ENCODE data around the gene STPG2. TPM values are rescaled to one million over a fixed set of nuclear protein-coding genes. Genes with fewer than 3 reads are reported as not detected.

Gene STPG2
- total RNA-seq, 4 donors from 2014 or later: 0.31 TPM; not detected in 3

DNA sequence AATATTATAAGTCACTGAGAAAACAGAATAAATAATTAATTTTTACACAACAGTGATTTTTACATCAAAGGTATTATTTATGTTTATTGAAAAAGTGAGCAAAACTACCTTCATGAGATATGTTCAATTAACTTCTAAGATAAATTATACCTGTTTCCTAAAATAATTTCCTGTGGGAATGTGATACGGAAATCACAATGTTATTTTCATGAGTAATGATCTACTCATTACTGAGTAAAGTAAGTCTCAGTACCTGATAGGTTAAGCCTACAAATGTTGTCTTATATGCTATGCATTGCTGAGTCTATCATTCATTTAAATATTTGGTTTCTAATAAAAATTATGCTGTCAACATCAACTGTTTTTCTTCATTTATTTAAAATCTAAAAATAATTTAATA, 324.0 kb downstream of the STPG2 start:
- Histone ChIP-seq H3K27me3 (no peaks in the 10 kb centered on the region), H3K9me3 (no peaks in the 10 kb centered on the region), H3K27ac (no peak overlapping the region), H3K4me1 (no peaks in the 10 kb centered on the region), H3K4me3 (no peak overlapping the region), H3K36me3 (no peaks in the 10 kb centered on the region)
- TF ChIP-seq, protein P1, sequence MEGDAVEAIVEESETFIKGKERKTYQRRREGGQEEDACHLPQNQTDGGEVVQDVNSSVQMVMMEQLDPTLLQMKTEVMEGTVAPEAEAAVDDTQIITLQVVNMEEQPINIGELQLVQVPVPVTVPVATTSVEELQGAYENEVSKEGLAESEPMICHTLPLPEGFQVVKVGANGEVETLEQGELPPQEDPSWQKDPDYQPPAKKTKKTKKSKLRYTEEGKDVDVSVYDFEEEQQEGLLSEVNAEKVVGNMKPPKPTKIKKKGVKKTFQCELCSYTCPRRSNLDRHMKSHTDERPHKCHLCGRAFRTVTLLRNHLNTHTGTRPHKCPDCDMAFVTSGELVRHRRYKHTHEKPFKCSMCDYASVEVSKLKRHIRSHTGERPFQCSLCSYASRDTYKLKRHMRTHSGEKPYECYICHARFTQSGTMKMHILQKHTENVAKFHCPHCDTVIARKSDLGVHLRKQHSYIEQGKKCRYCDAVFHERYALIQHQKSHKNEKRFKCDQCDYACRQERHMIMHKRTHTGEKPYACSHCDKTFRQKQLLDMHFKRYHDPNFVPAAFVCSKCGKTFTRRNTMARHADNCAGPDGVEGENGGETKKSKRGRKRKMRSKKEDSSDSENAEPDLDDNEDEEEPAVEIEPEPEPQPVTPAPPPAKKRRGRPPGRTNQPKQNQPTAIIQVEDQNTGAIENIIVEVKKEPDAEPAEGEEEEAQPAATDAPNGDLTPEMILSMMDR (IDR thresholded peaks at IDR 0.05): no peak
- no peak for TF ChIP-seq POLR2A (IDR thresholded peaks at IDR 0.05)
- no peak for DNase-seq
- intact Hi-C loops (cut with DNase I): no loop called here
- 46 to 70% methylated on average over 1 of the region's 1 CpG for WGBS, 2 donors

DNA sequence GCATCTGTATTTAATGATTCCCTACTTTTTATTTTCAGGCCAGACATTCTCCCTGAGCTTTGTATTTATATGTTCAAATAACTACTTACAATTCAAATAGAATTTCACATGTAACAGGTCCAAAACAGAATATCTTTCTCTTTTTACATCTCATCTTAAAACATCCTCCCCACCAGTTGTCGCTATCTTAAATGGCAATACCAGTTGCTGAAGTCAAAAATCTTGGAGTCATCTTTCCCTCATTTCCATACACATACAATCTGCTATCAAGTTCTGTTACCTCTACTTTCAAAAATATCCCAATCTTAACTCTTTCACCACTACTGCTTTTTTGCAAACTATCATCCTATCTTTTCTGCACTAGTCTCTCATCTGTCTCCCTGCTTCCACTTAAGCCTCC, 330.5 kb downstream of the STPG2 start:
- Histone ChIP-seq H3K4me1 (no peaks in the 10 kb centered on the region), H3K36me3 (no peaks in the 10 kb centered on the region), H3K27ac (no peak overlapping the region), H3K4me3 (no peak overlapping the region), H3K27me3 (no peaks in the 10 kb centered on the region), H3K9me3 (no peaks in the 10 kb centered on the region)
- TF ChIP-seq, protein P1 (IDR thresholded peaks at IDR 0.05): no peak
- no peak for TF ChIP-seq POLR2A (IDR thresholded peaks at IDR 0.05)
- intact Hi-C loops (cut with DNase I): no loop called here
- DNase-seq: no peak
- WGBS, 2 donors: 82 to 87% methylated on average over 1 of the region's 1 CpG

DNA sequence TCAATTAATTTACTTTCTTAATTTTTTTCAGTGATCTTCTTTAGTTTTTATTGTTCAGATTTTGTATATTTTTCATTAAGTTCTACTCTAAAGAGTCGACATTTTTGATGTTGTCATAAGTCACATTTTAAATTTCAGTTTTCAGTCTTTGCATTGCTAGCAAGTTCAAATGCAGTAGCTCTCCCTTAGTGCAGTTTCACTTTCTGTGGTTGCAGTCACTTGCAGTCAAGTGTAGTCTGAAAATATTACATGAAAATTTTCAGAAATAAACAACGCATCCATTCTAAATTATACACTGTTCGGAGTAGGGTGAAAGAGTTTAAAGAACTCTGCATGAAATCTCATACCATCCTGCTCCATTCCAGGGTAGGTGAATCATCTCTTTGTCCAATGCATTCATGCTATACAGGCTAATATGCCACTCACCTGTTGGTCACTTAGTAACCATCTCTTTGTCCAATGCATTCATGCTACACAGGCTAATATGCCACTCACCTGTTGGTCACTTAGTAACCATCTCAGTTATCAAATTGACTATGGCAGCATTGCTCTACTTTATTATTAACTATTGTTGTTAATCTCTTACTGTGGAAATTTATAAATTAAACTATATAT, 356.9 kb downstream of the STPG2 start:
- Histone ChIP-seq H3K4me3 (no peak overlapping the region), H3K36me3 (no peaks in the 10 kb centered on the region), H3K9me3 (no peaks in the 10 kb centered on the region), H3K27ac (no peak overlapping the region), H3K27me3 (no peaks in the 10 kb centered on the region), H3K4me1 (no peaks in the 10 kb centered on the region)
- 81 to 83% methylated on average over 3 of the region's 3 CpGs for WGBS, 2 donors
- TF ChIP-seq, protein P1 (IDR thresholded peaks at IDR 0.05): no peak
- no peak for TF ChIP-seq POLR2A (IDR thresholded peaks at IDR 0.05)
- DNase-seq: no peak
- intact Hi-C loops (cut with DNase I): no loop called here

DNA sequence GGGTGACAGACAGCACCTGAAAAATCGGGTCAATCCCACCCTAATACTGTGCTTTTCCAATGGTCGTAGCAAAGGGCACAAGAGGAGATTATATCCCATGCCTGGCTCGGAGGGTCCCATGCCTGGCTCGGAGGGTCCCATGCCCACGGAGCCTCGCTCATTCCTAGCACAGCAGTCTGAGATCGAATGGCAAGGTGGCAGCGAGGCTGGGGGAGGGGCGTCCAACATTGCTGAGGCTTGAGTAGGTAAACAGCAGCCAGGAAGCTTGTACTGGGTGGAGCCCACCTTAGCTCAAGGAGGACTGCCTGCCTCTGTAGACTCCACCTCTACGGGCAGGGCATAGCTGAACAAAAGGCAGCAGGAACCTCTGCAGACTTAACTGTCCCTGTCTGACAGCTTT, 365.1 kb downstream of the STPG2 start:
- Histone ChIP-seq H3K27me3 (no peaks in the 10 kb centered on the region), H3K9me3 (peaks cover 0 to 7% (median 0%) of the 10 kb centered on the region in 3 donors), H3K36me3 (no peaks in the 10 kb centered on the region), H3K27ac (no peak overlapping the region), H3K4me3 (no peak overlapping the region), H3K4me1 (no peaks in the 10 kb centered on the region)
- TF ChIP-seq, protein P1 (IDR thresholded peaks at IDR 0.05): no peak
- TF ChIP-seq POLR2A (IDR thresholded peaks at IDR 0.05): no peak
- intact Hi-C loops (cut with DNase I): no loop called here
- no peak for DNase-seq
- WGBS, 2 donors: 83 to 93% methylated on average over 1 to 9 of the region's 10 CpGs

DNA sequence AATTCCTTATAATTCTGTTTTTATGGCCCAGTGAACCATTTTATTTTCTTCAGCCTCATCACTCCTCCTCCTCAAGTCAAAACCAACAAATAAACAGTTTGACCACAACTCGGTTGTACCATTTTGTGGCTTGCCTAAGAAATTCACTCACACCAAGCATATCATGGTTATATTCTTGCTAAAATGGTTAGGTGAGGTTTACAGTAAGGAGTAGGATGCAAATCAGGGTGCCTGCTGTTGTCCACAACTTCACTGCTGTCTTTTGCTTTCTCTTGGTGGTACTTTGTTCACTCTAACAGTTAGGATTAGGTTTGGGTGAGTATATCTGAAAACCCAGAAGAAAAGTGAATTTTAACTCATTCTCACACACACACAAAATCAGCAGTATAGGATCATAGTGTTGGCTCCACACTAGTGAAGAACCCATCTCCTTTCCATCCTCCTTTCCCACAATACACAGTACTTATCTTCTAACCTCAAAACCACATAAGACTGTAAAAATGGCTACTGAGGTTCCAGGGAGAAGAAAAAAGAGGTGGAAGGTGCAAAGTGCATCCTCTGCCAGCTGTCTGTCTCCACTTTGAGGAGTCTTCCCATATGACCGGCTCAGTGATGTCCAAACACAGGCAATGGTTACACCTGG, 368.8 kb downstream of the STPG2 start:
- intact Hi-C loops (cut with DNase I): no loop called here
- H3K4me1 ChIP-seq: no peaks in the 10 kb centered on the region
- TF ChIP-seq, protein P1 (IDR thresholded peaks at IDR 0.05): no peak
- TF ChIP-seq POLR2A (IDR thresholded peaks at IDR 0.05): no peak
- no peaks in the 10 kb centered on the region for H3K27me3 ChIP-seq
- H3K36me3 ChIP-seq: no peaks in the 10 kb centered on the region
- DNase-seq: no peak
- 84 to 91% methylated on average over 2 of the region's 2 CpGs for WGBS, 2 donors
- H3K4me3 ChIP-seq: no peak overlapping the region
- peaks cover 0 to 7% (median 0%) of the 10 kb centered on the region in 3 donors for H3K9me3 ChIP-seq
- no peak overlapping the region for H3K27ac ChIP-seq
